Mesothelial cell of epicardium (in vitro differentiated cells): Measurements from ENCODE around the gene ITGBL1. TPM values are rescaled to one million over a fixed set of nuclear protein-coding genes. Genes with fewer than 3 reads are reported as not detected.

Experiments used
- DNase-seq, 2 experiments: peaks; one replicate each; pipeline ENCODE4 v3.0.0; 2021; ENCODE audit warnings: low spot score in 2 of 2; ENCODE audit not compliant: unreplicated experiment in 2 of 2
- H3K27ac Mint-ChIP-seq: 2 replicates; pipeline ENCODE4 v1.8.0; 2021; ENCODE audit warnings: mixed read lengths
- H3K27me3 Mint-ChIP-seq: 2 replicates; pipeline ENCODE4 v1.8.0; 2021; ENCODE audit warnings: low read depth, mixed read lengths
- H3K36me3 Mint-ChIP-seq: 2 replicates; pipeline ENCODE4 v1.8.0; 2021; ENCODE audit warnings: mixed read lengths
- H3K4me1 Mint-ChIP-seq: 2 replicates; pipeline ENCODE4 v1.8.0; 2021; ENCODE audit warnings: mixed read lengths
- H3K4me3 Mint-ChIP-seq: 2 replicates; pipeline ENCODE4 v1.8.0; 2021; ENCODE audit warnings: mild to moderate bottlenecking, moderate library complexity, mixed read lengths
- H3K9me3 Mint-ChIP-seq: 2 replicates; pipeline ENCODE4 v1.8.0; 2021; ENCODE audit warnings: mixed read lengths
- total RNA-seq: library from RNA; stranded (reverse); gene quantifications from 3 replicates; pipeline ENCODE4 v1.2.1, GENCODE V29; 2021
- TF ChIP-seq, protein P1 (sequence below): fragments of 200-600 bp; sonication (generic); IDR thresholded peaks from one replicate; pipeline ENCODE4 v1.5.0; 2021; ENCODE audit warnings: antibody characterized with exemption; ENCODE audit not compliant: unreplicated experiment

The ITGBL1 gene
- total RNA-seq, 1 donor from 2014 or later, result 0.07 TPM

DNA sequence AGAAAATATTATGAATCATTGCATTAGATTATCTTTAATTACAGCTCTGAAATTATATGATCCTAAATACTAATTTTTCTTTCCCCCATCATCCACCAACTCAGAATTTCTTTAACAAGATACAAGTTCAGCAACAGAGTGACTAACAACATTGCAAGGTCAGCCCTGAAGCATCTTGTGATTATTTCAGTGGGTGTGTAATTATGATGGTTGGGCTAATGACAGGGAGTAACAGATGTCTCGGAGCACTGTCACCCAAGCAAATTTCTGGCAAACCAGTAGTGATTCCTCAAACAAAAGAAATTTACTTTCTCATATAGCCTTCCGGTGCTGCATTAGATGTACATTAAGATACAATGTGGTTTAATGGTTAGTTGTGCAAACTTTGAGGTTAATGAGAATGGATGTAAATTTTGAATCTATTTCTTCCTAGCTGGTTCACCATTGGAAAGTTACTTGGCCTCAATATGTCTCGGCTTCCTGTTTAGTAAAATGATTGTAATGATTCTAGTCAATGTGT lies 238.9 kb downstream of the ITGBL1 start:
- H3K27me3 Mint-ChIP-seq, result peaks cover 31% of the 10 kb centered on the region
- no peak overlapping the region for H3K4me3 Mint-ChIP-seq
- H3K36me3 Mint-ChIP-seq, result no peaks in the 10 kb centered on the region
- H3K4me1 Mint-ChIP-seq, result no peaks in the 10 kb centered on the region
- no peak overlapping the region for H3K27ac Mint-ChIP-seq
- no peak for DNase-seq
- no peaks in the 10 kb centered on the region for H3K9me3 Mint-ChIP-seq
- TF ChIP-seq, protein P1, sequence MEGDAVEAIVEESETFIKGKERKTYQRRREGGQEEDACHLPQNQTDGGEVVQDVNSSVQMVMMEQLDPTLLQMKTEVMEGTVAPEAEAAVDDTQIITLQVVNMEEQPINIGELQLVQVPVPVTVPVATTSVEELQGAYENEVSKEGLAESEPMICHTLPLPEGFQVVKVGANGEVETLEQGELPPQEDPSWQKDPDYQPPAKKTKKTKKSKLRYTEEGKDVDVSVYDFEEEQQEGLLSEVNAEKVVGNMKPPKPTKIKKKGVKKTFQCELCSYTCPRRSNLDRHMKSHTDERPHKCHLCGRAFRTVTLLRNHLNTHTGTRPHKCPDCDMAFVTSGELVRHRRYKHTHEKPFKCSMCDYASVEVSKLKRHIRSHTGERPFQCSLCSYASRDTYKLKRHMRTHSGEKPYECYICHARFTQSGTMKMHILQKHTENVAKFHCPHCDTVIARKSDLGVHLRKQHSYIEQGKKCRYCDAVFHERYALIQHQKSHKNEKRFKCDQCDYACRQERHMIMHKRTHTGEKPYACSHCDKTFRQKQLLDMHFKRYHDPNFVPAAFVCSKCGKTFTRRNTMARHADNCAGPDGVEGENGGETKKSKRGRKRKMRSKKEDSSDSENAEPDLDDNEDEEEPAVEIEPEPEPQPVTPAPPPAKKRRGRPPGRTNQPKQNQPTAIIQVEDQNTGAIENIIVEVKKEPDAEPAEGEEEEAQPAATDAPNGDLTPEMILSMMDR, result no peak

DNA sequence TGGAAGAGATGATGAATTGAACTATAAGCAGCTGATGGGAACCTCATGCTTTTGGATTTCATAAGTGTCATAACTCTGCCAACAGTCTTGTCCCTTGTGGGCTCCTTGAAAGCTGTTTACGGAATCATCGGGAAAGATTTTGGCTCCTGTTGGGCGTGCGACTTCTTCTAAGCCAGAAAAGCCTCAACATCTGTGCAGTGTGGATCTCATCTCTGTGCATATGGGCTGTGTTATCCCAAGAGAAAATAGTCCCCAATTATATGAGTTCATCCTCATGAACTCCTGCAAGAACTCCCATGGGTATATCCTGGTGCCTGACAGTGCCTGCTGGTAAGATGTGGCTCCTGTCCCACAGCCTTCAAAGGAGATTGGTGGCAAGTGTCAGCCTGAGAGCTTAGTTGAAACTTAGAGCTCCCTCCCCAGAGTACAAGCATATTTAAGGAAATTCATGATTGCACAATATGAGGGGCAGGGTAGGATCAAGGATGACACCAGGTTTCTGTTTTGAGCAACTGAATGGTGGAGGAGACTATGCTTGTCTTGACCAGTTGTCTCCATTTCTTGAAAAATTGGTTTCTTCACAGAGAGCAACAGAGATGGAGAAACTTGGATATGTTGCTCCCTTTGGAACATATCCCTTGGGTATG lies 243.5 kb downstream of the ITGBL1 start:
- Mint-ChIP-seq H3K4me1 (no peaks in the 10 kb centered on the region), H3K9me3 (no peaks in the 10 kb centered on the region), H3K27ac (no peak overlapping the region), H3K36me3 (no peaks in the 10 kb centered on the region), H3K27me3 (peaks cover 20% of the 10 kb centered on the region), H3K4me3 (no peak overlapping the region)
- DNase-seq, result no peak
- TF ChIP-seq, protein P1, result no peak

DNA sequence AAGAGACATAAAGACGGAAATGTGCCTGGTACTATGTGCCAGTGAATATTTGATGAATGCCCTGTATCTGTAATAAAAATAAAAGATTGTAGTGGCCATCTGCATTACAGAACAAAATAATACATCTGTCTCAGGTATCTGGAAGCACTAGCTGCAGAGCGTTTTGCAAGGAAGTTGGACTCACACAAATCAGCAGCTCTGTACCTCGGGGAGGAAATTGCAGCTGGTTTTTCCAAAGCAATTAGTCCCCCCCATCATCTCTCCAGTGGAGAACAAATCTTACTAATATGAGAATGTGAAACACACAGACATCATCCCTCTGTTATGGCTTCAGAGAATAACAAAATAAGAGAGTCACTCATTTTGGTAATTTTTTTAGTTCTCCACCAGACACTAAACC lies 245.3 kb downstream of the ITGBL1 start:
- Mint-ChIP-seq H3K36me3 (no peaks in the 10 kb centered on the region), H3K4me3 (no peak overlapping the region), H3K27me3 (peaks cover 16% of the 10 kb centered on the region), H3K27ac (no peak overlapping the region), H3K4me1 (no peaks in the 10 kb centered on the region), H3K9me3 (no peaks in the 10 kb centered on the region)
- TF ChIP-seq, protein P1, result no peak
- no peak for DNase-seq

DNA sequence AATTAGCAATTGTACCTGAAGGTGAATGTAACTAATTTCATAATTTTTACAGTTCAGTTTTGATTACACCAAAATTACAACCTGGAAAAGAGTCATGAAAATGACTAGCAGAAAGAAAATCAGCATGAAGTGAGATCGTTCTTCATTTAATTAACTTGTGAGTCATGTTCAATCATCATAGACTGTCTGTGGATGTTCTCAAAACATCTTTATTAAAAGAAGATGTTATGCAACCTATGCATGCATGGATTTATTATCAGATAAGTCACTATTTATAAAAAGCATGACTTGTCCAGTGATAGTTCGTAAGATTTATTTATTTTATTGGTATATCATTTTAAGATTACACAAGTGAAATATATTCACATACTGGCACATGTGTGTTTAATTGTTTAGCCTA lies 245.9 kb downstream of the ITGBL1 start:
- Mint-ChIP-seq H3K36me3 (no peaks in the 10 kb centered on the region), H3K4me3 (no peak overlapping the region), H3K27ac (no peak overlapping the region), H3K4me1 (no peaks in the 10 kb centered on the region), H3K9me3 (no peaks in the 10 kb centered on the region), H3K27me3 (peaks cover 14% of the 10 kb centered on the region)
- TF ChIP-seq, protein P1, result no peak
- DNase-seq, result no peak

DNA sequence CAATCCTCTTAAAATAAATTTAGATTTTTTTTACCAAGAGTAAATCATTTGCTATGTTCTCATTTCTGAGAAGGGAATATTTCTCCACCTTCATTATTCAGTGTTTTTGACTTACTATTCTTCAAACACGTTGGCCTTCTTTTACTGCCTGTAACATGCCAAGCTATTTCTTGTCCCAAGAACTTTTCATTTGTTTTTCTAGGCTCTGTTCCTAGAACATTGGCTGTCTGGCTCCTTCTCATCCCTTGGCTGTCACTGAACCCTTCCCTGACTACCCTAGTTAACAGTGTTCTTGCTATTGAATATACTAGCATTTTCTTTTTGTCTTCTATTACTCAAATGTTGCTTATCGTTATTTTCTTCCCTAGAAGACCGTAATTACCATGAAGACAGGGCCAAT lies 248.1 kb downstream of the ITGBL1 start:
- Mint-ChIP-seq H3K36me3 (no peaks in the 10 kb centered on the region), H3K27ac (no peak overlapping the region), H3K27me3 (peaks cover 3% of the 10 kb centered on the region), H3K4me1 (no peaks in the 10 kb centered on the region), H3K4me3 (no peak overlapping the region), H3K9me3 (no peaks in the 10 kb centered on the region)
- TF ChIP-seq, protein P1, result no peak
- no peak for DNase-seq
